ENCODE measurements around the gene S100A5. TPM values are rescaled to one million over a fixed set of nuclear protein-coding genes. Genes with fewer than 3 reads are reported as not detected.
"Not testable (repeated sequence)": the region's sequence is repeated elsewhere in the genome, so short reads cannot be mapped to it uniquely, and the experiment has no call there.

S100A5 gene
- total RNA-seq, 1 donor from 2014 or later, result 1.2 TPM

GRCh38 chr1:153566414-153567371, 26.0 kb upstream of the S100A5 start:
- DNase-seq (ENCODE audit: low read depth), result peak; percentile 97

- peak; percentile 96 for DNase-seq (ENCODE audit: low read depth)
Measured at GRCh38 chr1:153565529-153566374, 25.0 kb upstream of the S100A5 start, which contains the start of gene S100A2. S100A2 (minus strand) TSS chr1:153565844; CDS start chr1:153563877, 1,967 bp downstream.

- DNase-seq (ENCODE audit: low read depth), result no peak
Measured at GRCh38 chr1:153563991-153564390, 23.3 kb upstream of the S100A5 start.

- DNase-seq (ENCODE audit: low read depth), result no peak
Measured at GRCh38 chr1:153563483-153563901, 22.8 kb upstream of the S100A5 start.

GRCh38 chr1:153562021-153562420, 21.3 kb upstream of the S100A5 start:
- DNase-seq (ENCODE audit: low read depth), result not testable (repeated sequence)

- no peak for DNase-seq (ENCODE audit: low read depth)
Measured at GRCh38 chr1:153561466-153561985, 20.8 kb upstream of the S100A5 start.

- no peak for DNase-seq (ENCODE audit: low read depth)
Measured at GRCh38 chr1:153560771-153561465, 20.2 kb upstream of the S100A5 start.

GRCh38 chr1:153560241-153560640, 19.5 kb upstream of the S100A5 start:
- DNase-seq (ENCODE audit: low read depth), result no peak

GRCh38 chr1:153557877-153558276, 17.1 kb upstream of the S100A5 start:
- DNase-seq (ENCODE audit: low read depth), result no peak

- DNase-seq (ENCODE audit: low read depth), result no peak
Measured at GRCh38 chr1:153556348-153556747, 15.6 kb upstream of the S100A5 start.

- peak; percentile 56 for DNase-seq (ENCODE audit: low read depth)
Measured at GRCh38 chr1:153553830-153554541, 13.3 kb upstream of the S100A5 start.

GRCh38 chr1:153553096-153553495, 12.4 kb upstream of the S100A5 start:
- no peak for DNase-seq (ENCODE audit: low read depth)

GRCh38 chr1:153552335-153552734, 11.6 kb upstream of the S100A5 start:
- DNase-seq (ENCODE audit: low read depth), result no peak

GRCh38 chr1:153550827-153551500, 10.2 kb upstream of the S100A5 start:
- no peak for DNase-seq (ENCODE audit: low read depth)

- DNase-seq (ENCODE audit: low read depth), result no peak
Measured at GRCh38 chr1:153550398-153550758, 9.6 kb upstream of the S100A5 start.

GRCh38 chr1:153549741-153550397, 9.1 kb upstream of the S100A5 start:
- no peak for DNase-seq (ENCODE audit: low read depth)

GRCh38 chr1:153548722-153549688, 8.3 kb upstream of the S100A5 start, which contains the start of gene S100A3:
S100A3 (minus strand) TSS chr1:153549258; CDS start chr1:153548485, 773 bp downstream.
- DNase-seq (ENCODE audit: low read depth), result peak; percentile 95

Measured in renal cortical epithelial cell (primary cell).